ENCODE results near the gene RIF1.

RIF1 gene

GRCh38 chr2:151522556-151522955 is 112.9 kb downstream of the RIF1 start:
- no peak for ATAC-seq

DNA sequence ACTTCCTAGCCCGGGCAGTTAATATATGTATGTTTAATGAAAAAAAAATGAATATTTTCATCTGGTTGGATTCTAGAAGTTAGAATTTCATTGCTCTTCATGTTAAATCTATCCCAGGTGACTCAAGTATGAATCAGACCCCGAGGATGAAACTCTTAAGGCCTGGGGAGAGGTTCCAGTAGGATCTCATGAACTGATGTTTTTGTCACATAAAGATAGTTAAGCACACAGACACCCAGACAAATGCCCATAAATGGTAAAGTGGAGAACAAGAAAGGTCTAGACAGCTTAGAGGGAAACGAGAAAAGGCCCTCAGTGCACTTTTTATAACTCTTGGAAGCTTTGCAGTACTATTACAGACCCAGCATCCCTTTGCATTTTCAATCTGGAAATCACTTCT is 114.1 kb downstream of the RIF1 start:
- no peak for ATAC-seq
- TF ChIP-seq ZFP30 (CRISPR knock-in tag; IDR thresholded peaks at IDR 0.05): no peak
- no peak for TF ChIP-seq ARNTL (CRISPR knock-in tag; IDR thresholded peaks at IDR 0.05; ENCODE audit: borderline replicate concordance, low read depth)
- TF ChIP-seq CSDC2 (CRISPR knock-in tag; IDR thresholded peaks at IDR 0.05): no peak
- TF ChIP-seq, protein P1, sequence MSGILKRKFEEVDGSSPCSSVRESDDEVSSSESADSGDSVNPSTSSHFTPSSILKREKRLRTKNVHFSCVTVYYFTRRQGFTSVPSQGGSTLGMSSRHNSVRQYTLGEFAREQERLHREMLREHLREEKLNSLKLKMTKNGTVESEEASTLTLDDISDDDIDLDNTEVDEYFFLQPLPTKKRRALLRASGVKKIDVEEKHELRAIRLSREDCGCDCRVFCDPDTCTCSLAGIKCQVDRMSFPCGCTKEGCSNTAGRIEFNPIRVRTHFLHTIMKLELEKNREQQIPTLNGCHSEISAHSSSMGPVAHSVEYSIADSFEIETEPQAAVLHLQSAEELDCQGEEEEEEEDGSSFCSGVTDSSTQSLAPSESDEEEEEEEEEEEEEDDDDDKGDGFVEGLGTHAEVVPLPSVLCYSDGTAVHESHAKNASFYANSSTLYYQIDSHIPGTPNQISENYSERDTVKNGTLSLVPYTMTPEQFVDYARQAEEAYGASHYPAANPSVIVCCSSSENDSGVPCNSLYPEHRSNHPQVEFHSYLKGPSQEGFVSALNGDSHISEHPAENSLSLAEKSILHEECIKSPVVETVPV (CRISPR knock-in tag; IDR thresholded peaks at IDR 0.05): no peak
- no peak for TF ChIP-seq ZC3H10 (CRISPR knock-in tag; IDR thresholded peaks at IDR 0.05)
- no peak for TF ChIP-seq ZNF70 (CRISPR knock-in tag; IDR thresholded peaks at IDR 0.05)
- no peak for TF ChIP-seq ZNF565 (CRISPR knock-in tag; conservative IDR thresholded peaks at IDR 0.05; ENCODE audit: low read depth)
- no peak for TF ChIP-seq ZNF8 (CRISPR knock-in tag; IDR thresholded peaks at IDR 0.05)
- TF ChIP-seq SNAI2 (CRISPR knock-in tag; IDR thresholded peaks at IDR 0.05): no peak
- TF ChIP-seq PATZ1 (CRISPR knock-in tag; IDR thresholded peaks at IDR 0.05; ENCODE audit: borderline replicate concordance): no peak
- TF ChIP-seq TCF4 (CRISPR knock-in tag; IDR thresholded peaks at IDR 0.05; ENCODE audit: borderline replicate concordance): no peak
- no peak for TF ChIP-seq ESRRG (CRISPR knock-in tag; IDR thresholded peaks at IDR 0.05)
- no peak for TF ChIP-seq TOX (CRISPR knock-in tag; IDR thresholded peaks at IDR 0.05; ENCODE audit: borderline replicate concordance)
- no peak for TF ChIP-seq PPARA (CRISPR knock-in tag; IDR thresholded peaks at IDR 0.05; ENCODE audit: borderline replicate concordance)
- TF ChIP-seq RARB (CRISPR knock-in tag; IDR thresholded peaks at IDR 0.05): no peak
- TF ChIP-seq OSR1 (CRISPR knock-in tag; IDR thresholded peaks at IDR 0.05): no peak
- no peak for TF ChIP-seq POU6F1 (CRISPR knock-in tag; IDR thresholded peaks at IDR 0.05; ENCODE audit: borderline replicate concordance, low read depth)

More at GRCh38 chr2:151522556-151522955, 112.9 kb downstream of the RIF1 start:
- no peak for TF ChIP-seq POU6F1 (CRISPR knock-in tag; IDR thresholded peaks at IDR 0.05; ENCODE audit: borderline replicate concordance, low read depth)
- no peak for TF ChIP-seq GLIS3 (CRISPR knock-in tag; IDR thresholded peaks at IDR 0.05)
- no peak for TF ChIP-seq ZC3H10 (CRISPR knock-in tag; IDR thresholded peaks at IDR 0.05)
- no peak for TF ChIP-seq PATZ1 (CRISPR knock-in tag; IDR thresholded peaks at IDR 0.05; ENCODE audit: borderline replicate concordance)
- TF ChIP-seq ZFP3 (CRISPR knock-in tag; IDR thresholded peaks at IDR 0.05): no peak

DNA sequence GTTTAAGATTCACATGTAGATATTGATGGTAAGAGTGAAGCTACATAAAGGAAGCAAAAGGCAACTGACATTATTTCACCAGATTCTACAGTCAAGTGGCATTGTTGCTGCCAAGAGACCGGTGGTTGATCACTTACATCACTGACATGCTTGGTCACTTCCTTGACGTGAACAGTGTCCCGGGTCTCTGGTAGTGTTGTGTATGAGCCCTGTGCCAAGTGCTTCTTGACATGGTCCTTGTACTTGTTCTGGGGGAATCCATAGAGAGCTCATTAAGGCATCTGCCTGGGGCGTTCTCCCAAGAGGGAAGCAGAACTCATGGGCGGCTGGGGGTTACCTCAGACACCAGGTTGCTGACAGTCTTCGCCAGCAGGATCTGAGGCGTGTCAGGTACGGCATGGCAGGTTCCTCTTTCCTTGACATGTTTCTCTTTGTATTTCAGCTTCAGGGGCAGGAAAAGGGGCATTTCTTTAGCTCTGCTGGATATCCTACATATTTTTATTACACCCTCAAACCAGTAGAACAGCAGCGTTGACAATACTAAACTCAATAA is 116.2 kb downstream of the RIF1 start:
- ATAC-seq: no peak
- TF ChIP-seq RARB (CRISPR knock-in tag; IDR thresholded peaks at IDR 0.05) (no peak), CREB5 (CRISPR knock-in tag; IDR thresholded peaks at IDR 0.05; ENCODE audit: low read depth) (no peak), ARNTL (CRISPR knock-in tag; IDR thresholded peaks at IDR 0.05; ENCODE audit: borderline replicate concordance, low read depth) (no peak), ZNF565 (CRISPR knock-in tag; conservative IDR thresholded peaks at IDR 0.05; ENCODE audit: low read depth) (no peak), OSR1 (CRISPR knock-in tag; IDR thresholded peaks at IDR 0.05) (no peak), BACH2 (CRISPR knock-in tag; IDR thresholded peaks at IDR 0.05; ENCODE audit: borderline replicate concordance) (no peak), ZNF8 (CRISPR knock-in tag; IDR thresholded peaks at IDR 0.05) (no peak), TOX (CRISPR knock-in tag; IDR thresholded peaks at IDR 0.05; ENCODE audit: borderline replicate concordance) (no peak), PATZ1 (CRISPR knock-in tag; IDR thresholded peaks at IDR 0.05; ENCODE audit: borderline replicate concordance) (no peak), GLIS3 (CRISPR knock-in tag; IDR thresholded peaks at IDR 0.05) (no peak), SNAI2 (CRISPR knock-in tag; IDR thresholded peaks at IDR 0.05) (no peak), ZC3H10 (CRISPR knock-in tag; IDR thresholded peaks at IDR 0.05) (no peak), CSDC2 (CRISPR knock-in tag; IDR thresholded peaks at IDR 0.05) (no peak), TCF4 (CRISPR knock-in tag; IDR thresholded peaks at IDR 0.05; ENCODE audit: borderline replicate concordance) (no peak)
- TF ChIP-seq, protein P1 (CRISPR knock-in tag; IDR thresholded peaks at IDR 0.05): no peak
